ENCODE measurements around the gene VAV3. TPM values are rescaled to one million over a fixed set of nuclear protein-coding genes. Genes with fewer than 3 reads are reported as not detected.

Gene VAV3
- total and polyA plus RNA-seq, 2 donors = 3.8 to 24.2 TPM

DNA sequence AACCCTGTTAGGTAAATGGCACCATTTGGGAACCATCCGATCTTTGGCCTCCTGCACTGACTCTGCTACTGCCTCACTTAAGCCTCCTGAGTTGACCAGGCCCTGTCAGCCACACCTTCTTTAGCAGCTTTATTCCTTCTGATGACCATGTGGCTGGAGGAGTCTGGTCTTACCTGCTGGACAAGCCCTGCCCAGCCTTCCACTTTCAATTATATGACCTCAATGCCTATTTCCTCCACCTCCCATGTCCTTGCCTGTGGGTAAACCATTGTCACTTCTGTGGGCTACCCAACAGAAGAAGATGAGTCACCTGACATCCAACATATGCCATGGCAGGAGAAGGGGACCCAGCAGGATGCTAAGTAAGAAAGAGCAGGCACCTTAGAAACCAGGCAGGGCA lies 430.3 kb downstream of the VAV3 start:
- no peak overlapping the region for H3K27ac ChIP-seq (ENCODE audit: low read depth)
- no peak overlapping the region for H3K4me3 ChIP-seq (ENCODE audit: low read depth, low read length)
- H3K36me3 ChIP-seq (ENCODE audit: insufficient read depth) = no peaks in the 10 kb centered on the region
- 98% methylated on average over 1 of the region's 1 CpG for WGBS
- no peak for DNase-seq (ENCODE audit: extremely low spot score)
- no peaks in the 10 kb centered on the region for H3K4me1 ChIP-seq (ENCODE audit: insufficient read depth)

DNA sequence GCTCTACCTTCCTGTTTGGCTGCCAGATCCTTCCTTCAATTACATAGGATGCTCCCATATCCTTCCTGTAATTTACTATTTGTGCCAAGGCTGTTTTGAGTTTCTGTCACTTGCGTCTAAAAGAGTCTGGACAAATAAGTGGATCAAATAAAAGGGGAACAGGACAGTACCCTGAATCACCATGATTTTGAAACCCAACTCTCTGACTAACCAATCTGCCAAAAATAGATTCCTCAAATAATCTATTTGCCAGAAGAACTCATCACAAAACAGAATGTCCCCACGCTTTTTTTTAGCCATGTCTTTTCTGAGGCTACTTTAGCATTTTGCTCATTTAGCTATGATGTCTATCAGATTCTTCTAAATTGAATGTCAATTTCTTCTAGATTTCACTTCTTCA lies 431.5 kb downstream of the VAV3 start:
- Histone ChIP-seq H3K4me3 (ENCODE audit: low read depth, low read length) (no peak overlapping the region), H3K36me3 (ENCODE audit: insufficient read depth) (no peaks in the 10 kb centered on the region), H3K4me1 (ENCODE audit: insufficient read depth) (no peaks in the 10 kb centered on the region), H3K27ac (ENCODE audit: low read depth) (no peak overlapping the region)
- 90% methylated on average over 2 of the region's 2 CpGs for WGBS
- DNase-seq (ENCODE audit: extremely low spot score) = no peak

GRCh38 chr1:107532318-107532717 lies 432.7 kb downstream of the VAV3 start:
- WGBS = 83% methylated on average over 5 of the region's 5 CpGs
- no peaks in the 10 kb centered on the region for H3K36me3 ChIP-seq (ENCODE audit: insufficient read depth)
- H3K27ac ChIP-seq (ENCODE audit: low read depth) = no peak overlapping the region
- H3K4me3 ChIP-seq (ENCODE audit: low read depth, low read length) = no peak overlapping the region
- H3K4me1 ChIP-seq (ENCODE audit: insufficient read depth) = no peaks in the 10 kb centered on the region
- DNase-seq (ENCODE audit: extremely low spot score) = no peak

DNA sequence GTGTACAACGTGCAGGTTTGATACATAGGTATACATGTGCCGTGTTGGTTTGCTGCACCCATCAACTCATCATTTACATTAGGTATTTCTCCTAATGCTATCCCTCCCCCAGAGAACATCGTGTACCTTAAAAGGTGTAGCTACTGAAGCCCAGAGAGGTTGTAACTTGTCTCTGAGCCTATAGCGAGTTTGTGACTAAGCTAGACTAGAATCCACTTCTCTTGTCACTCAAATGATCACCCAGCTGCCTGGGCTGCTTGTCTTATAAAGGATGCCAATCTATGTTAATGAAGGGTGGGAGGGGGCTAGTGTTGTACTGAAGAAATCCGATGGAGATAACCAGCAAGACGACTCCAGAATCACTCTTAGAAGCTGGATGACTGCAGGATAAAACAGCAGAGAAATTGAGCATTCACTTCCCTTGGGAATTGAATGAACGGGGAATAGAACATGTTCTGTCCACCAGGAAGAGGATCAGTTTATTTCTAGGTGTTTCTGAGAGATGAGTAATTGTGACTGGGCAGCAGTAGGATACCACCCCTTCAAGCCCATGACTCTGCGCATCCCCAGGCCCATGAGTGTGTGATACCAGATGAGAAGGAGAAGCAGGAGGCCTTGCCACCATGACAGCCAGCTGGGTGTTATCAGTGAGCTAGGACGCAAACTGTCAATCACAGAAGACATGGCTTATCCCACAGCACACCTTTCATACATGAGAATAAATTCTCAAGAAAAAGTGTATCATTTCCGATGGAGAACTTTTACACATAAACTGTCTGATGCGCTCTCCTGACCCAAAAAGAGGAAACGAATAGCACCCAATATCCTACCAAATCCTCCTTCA lies 433.7 kb downstream of the VAV3 start:
- Histone ChIP-seq H3K36me3 (ENCODE audit: insufficient read depth) (no peaks in the 10 kb centered on the region), H3K4me3 (ENCODE audit: low read depth, low read length) (no peak overlapping the region), H3K4me1 (ENCODE audit: insufficient read depth) (no peaks in the 10 kb centered on the region), H3K27ac (ENCODE audit: low read depth) (no peak overlapping the region)
- no peak for DNase-seq (ENCODE audit: extremely low spot score)
- WGBS = 85% methylated on average over 12 of the region's 12 CpGs

DNA sequence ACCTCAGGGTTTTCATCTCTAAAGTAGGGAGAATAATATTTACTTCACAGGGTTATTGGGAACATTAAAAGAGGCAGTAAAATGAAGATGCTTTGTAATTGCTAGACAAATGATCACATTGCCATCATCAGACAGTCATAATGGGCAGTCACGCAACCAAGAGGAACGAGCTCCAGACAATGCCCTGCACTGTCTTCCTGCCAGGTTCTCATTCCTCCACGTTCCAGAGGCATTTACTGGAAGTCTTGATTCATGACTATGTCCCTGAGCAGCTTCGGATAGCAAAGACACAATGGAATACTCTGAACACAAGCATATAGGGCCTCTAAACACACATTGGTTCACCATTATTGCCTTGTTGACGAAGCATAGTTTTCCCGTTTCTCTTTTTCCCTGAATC lies 434.4 kb downstream of the VAV3 start:
- 39% methylated on average over 6 of the region's 6 CpGs for WGBS
- DNase-seq (ENCODE audit: extremely low spot score) = no peak
- Histone ChIP-seq H3K36me3 (ENCODE audit: insufficient read depth) (no peaks in the 10 kb centered on the region), H3K27ac (ENCODE audit: low read depth) (no peak overlapping the region), H3K4me3 (ENCODE audit: low read depth, low read length) (no peak overlapping the region), H3K4me1 (ENCODE audit: insufficient read depth) (no peaks in the 10 kb centered on the region)

GRCh38 chr1:107529511-107530149 lies 435.4 kb downstream of the VAV3 start:
- Histone ChIP-seq H3K4me3 (ENCODE audit: low read depth, low read length) (no peak overlapping the region), H3K27ac (ENCODE audit: low read depth) (no peak overlapping the region), H3K36me3 (ENCODE audit: insufficient read depth) (no peaks in the 10 kb centered on the region), H3K4me1 (ENCODE audit: insufficient read depth) (no peaks in the 10 kb centered on the region)
- no peak for DNase-seq (ENCODE audit: extremely low spot score)
- 30% methylated on average over 6 of the region's 6 CpGs for WGBS

GRCh38 chr1:107526524-107527198 lies 438.3 kb downstream of the VAV3 start:
- peaks cover 3% of the 10 kb centered on the region for H3K4me1 ChIP-seq (ENCODE audit: insufficient read depth)
- no peak overlapping the region for H3K27ac ChIP-seq (ENCODE audit: low read depth)
- 45% methylated on average over 2 of the region's 2 CpGs for WGBS
- no peak overlapping the region for H3K4me3 ChIP-seq (ENCODE audit: low read depth, low read length)
- no peak for DNase-seq (ENCODE audit: extremely low spot score)
- H3K36me3 ChIP-seq (ENCODE audit: insufficient read depth) = no peaks in the 10 kb centered on the region

GRCh38 chr1:107525961-107526360 lies 439.0 kb downstream of the VAV3 start:
- no peak for DNase-seq (ENCODE audit: extremely low spot score)
- 94% methylated on average over 2 of the region's 2 CpGs for WGBS
- Histone ChIP-seq H3K27ac (ENCODE audit: low read depth) (no peak overlapping the region), H3K4me1 (ENCODE audit: insufficient read depth) (peaks cover 3% of the 10 kb centered on the region), H3K4me3 (ENCODE audit: low read depth, low read length) (no peak overlapping the region), H3K36me3 (ENCODE audit: insufficient read depth) (no peaks in the 10 kb centered on the region)

- H3K36me3 ChIP-seq (ENCODE audit: insufficient read depth) = no peaks in the 10 kb centered on the region
- H3K4me1 ChIP-seq (ENCODE audit: insufficient read depth) = peaks cover 3% of the 10 kb centered on the region
- H3K4me3 ChIP-seq (ENCODE audit: low read depth, low read length) = no peak overlapping the region
- H3K27ac ChIP-seq (ENCODE audit: low read depth) = no peak overlapping the region
- no peak for DNase-seq (ENCODE audit: extremely low spot score)
- 99% methylated on average over 1 of the region's 1 CpG for WGBS
Observed at GRCh38 chr1:107525145-107525544, 439.8 kb downstream of the VAV3 start.

GRCh38 chr1:107524301-107524700 lies 440.7 kb downstream of the VAV3 start:
- no peak for DNase-seq (ENCODE audit: extremely low spot score)
- WGBS = 85% methylated on average over 2 of the region's 2 CpGs
- Histone ChIP-seq H3K27ac (ENCODE audit: low read depth) (no peak overlapping the region), H3K4me3 (ENCODE audit: low read depth, low read length) (no peak overlapping the region), H3K4me1 (ENCODE audit: insufficient read depth) (peaks cover 3% of the 10 kb centered on the region), H3K36me3 (ENCODE audit: insufficient read depth) (no peaks in the 10 kb centered on the region)

DNA sequence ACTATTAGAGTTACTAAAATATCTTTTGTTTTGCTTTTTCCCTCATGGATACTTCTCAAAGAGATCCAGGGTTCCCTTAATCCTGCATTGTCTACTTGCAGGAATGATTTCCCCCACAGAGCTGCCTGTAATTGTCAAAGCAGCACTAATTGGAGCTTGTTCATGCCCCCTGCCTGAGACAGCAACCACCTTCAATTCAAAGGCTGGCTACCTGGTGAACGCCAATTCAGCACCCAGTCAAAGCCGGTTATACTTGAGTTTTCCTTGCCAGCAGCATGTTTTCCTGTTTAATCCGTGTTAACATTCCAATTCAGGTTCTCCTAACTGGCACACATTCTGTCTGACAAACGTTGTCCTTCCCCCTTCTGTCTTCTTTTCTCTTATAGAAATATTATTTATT lies 441.2 kb downstream of the VAV3 start:
- no peak overlapping the region for H3K4me3 ChIP-seq (ENCODE audit: low read depth, low read length)
- WGBS = 54% methylated on average over 4 of the region's 4 CpGs
- H3K27ac ChIP-seq (ENCODE audit: low read depth) = no peak overlapping the region
- H3K36me3 ChIP-seq (ENCODE audit: insufficient read depth) = no peaks in the 10 kb centered on the region
- no peak for DNase-seq (ENCODE audit: extremely low spot score)
- peaks cover 3% of the 10 kb centered on the region for H3K4me1 ChIP-seq (ENCODE audit: insufficient read depth)

GRCh38 chr1:107523061-107523460 lies 441.9 kb downstream of the VAV3 start:
- H3K36me3 ChIP-seq (ENCODE audit: insufficient read depth) = no peaks in the 10 kb centered on the region
- peaks cover 3% of the 10 kb centered on the region for H3K4me1 ChIP-seq (ENCODE audit: insufficient read depth)
- WGBS = 67% methylated on average over 4 of the region's 4 CpGs
- no peak for DNase-seq (ENCODE audit: extremely low spot score)
- no peak overlapping the region for H3K4me3 ChIP-seq (ENCODE audit: low read depth, low read length)
- no peak overlapping the region for H3K27ac ChIP-seq (ENCODE audit: low read depth)

All from urinary bladder (tissue), 4 donors.